Measurements from ENCODE around the gene BANF2. TPM values are rescaled to one million over a fixed set of nuclear protein-coding genes. Genes with fewer than 3 reads are reported as not detected.
"Not testable (repeated sequence)": the region's sequence is repeated elsewhere in the genome, so short reads cannot be mapped to it uniquely, and the experiment has no call there.

Gene BANF2
- total RNA-seq, 1 experiment from 2014 or later, result not detected

DNA sequence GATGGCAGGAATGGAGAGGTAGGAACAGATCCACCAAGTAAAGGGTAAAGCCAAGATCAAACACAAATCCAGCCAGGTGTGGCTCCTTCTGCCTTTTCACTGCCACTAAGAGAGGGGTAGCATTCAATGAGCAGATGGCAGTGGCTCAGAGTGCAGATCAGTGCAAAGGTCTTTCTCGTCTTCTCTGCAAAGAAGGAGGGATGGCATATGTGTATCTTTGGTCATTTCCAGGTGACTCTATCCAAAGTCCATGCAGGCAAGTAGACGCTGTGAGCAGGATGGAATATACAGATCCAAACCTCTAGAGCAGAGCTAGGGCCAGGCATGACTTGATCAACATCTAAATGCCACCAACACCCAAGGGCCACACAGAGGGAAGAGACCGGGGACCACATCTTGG lies 6.9 kb downstream of the BANF2 start:
- BruUV-seq (replicated peaks), result no TSS peak
- H3K4me2 ChIP-seq (ENCODE audit: low read length), result no peak overlapping the region
- no peaks in the 10 kb centered on the region for H3K9me2 ChIP-seq (ENCODE audit: insufficient read depth)
- intact Hi-C loops (cut with micrococcal nuclease), result no loop called here
- H4K20me1 ChIP-seq (ENCODE audit: insufficient read depth), result no peaks in the 10 kb centered on the region
- no peak overlapping the region for H3K4me3 ChIP-seq (replicated peaks in 1 of 2; ENCODE audit: low read depth in 1 of 2, low read length in 2 of 2)
- H3K79me2 ChIP-seq (ENCODE audit: insufficient read depth, low read length), result no peaks in the 10 kb centered on the region
- no peak overlapping the region for H3K27ac ChIP-seq (ENCODE audit: low read depth, low read length)
- POLR2A ChIA-PET, result no interaction called here
- no peaks in the 10 kb centered on the region for H3K36me3 ChIP-seq (ENCODE audit: control insufficient read depth in 1 of 2, insufficient read depth in 2 of 2, low read length in 2 of 2)
- CTCF ChIA-PET, result no interaction called here
- no peaks in the 10 kb centered on the region for H3K4me1 ChIP-seq (ENCODE audit: control insufficient read depth in 1 of 2, insufficient read depth in 2 of 2, low read length in 2 of 2)
- H3K9me3 ChIP-seq (ENCODE audit: control insufficient read depth in 1 of 2, insufficient read depth in 1 of 2, low read depth in 1 of 2, low read length in 2 of 2), result no peaks in the 10 kb centered on the region
- no peak overlapping the region for H2AFZ ChIP-seq (ENCODE audit: low read depth, low read length, poor library complexity, severe bottlenecking)
- DNase-seq (ENCODE audit: low read depth, low spot score) (no peak), ATAC-seq (no peak)
- no peaks in the 10 kb centered on the region for H3K27me3 ChIP-seq (ENCODE audit: insufficient read depth, low read length)
- no peak overlapping the region for H3K9ac ChIP-seq (ENCODE audit: low read length)
- TF ChIP-seq EGR1 (IDR thresholded peaks at IDR 0.05; ENCODE audit: low read depth) (no peak), EZH2phosphoT487 (IDR thresholded peaks at IDR 0.05; ENCODE audit: borderline replicate concordance) (no peak), CTCF (IDR thresholded peaks at IDR 0.05 in 2 of 3, conservative IDR thresholded peaks at IDR 0.05 in 1 of 3; ENCODE audit: borderline replicate concordance in 1 of 3, insufficient read depth in 1 of 3, low read depth in 2 of 3, low read length in 2 of 3) (no peak), RAD21 (IDR thresholded peaks at IDR 0.05; ENCODE audit: low read depth) (no peak), REST (IDR thresholded peaks at IDR 0.05; ENCODE audit: low read depth) (no peak), SRF (IDR thresholded peaks at IDR 0.05; ENCODE audit: low read depth) (no peak), TCF7L2 (IDR thresholded peaks at IDR 0.05; ENCODE audit: borderline replicate concordance, extremely low read depth, insufficient read depth, insufficient read length) (no peak), SIN3A (IDR thresholded peaks at IDR 0.05; ENCODE audit: low read depth) (no peak), YY1 (IDR thresholded peaks at IDR 0.05; ENCODE audit: extremely low read depth, insufficient replicate concordance, low read depth, low read length) (no peak), ZFX (IDR thresholded peaks at IDR 0.05) (no peak), EZH2 (IDR thresholded peaks at IDR 0.05) (no peak), CEBPB (IDR thresholded peaks at IDR 0.05; ENCODE audit: low read depth) (no peak)
- TF ChIP-seq, protein P1, sequence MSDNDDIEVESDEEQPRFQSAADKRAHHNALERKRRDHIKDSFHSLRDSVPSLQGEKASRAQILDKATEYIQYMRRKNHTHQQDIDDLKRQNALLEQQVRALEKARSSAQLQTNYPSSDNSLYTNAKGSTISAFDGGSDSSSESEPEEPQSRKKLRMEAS (IDR thresholded peaks at IDR 0.05), result no peak
- TF ChIP-seq, protein P2, sequence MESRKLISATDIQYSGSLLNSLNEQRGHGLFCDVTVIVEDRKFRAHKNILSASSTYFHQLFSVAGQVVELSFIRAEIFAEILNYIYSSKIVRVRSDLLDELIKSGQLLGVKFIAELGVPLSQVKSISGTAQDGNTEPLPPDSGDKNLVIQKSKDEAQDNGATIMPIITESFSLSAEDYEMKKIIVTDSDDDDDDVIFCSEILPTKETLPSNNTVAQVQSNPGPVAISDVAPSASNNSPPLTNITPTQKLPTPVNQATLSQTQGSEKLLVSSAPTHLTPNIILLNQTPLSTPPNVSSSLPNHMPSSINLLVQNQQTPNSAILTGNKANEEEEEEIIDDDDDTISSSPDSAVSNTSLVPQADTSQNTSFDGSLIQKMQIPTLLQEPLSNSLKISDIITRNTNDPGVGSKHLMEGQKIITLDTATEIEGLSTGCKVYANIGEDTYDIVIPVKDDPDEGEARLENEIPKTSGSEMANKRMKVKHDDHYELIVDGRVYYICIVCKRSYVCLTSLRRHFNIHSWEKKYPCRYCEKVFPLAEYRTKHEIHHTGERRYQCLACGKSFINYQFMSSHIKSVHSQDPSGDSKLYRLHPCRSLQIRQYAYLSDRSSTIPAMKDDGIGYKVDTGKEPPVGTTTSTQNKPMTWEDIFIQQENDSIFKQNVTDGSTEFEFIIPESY (IDR thresholded peaks at IDR 0.05; ENCODE audit: extremely low read depth, insufficient replicate concordance, low read length), result no peak
- RAD21 ChIA-PET (ENCODE audit: low non-redundant PET in 1 of 2, low total read pairs in 2 of 2, uncharacterized antibody in 2 of 2, unreplicated experiment in 2 of 2), result no interaction called here

- H3K9me2 ChIP-seq (ENCODE audit: insufficient read depth); DNase-seq (ENCODE audit: low read depth, low spot score); H3K9me3 ChIP-seq (ENCODE audit: control insufficient read depth in 1 of 2, insufficient read depth in 1 of 2, low read depth in 1 of 2, low read length in 2 of 2); H3K79me2 ChIP-seq (ENCODE audit: insufficient read depth, low read length); RAD21 ChIA-PET (ENCODE audit: low non-redundant PET in 1 of 2, low total read pairs in 2 of 2, uncharacterized antibody in 2 of 2, unreplicated experiment in 2 of 2); CTCF ChIA-PET; H3K4me2 ChIP-seq (ENCODE audit: low read length); ATAC-seq; BruUV-seq (replicated peaks); H3K4me3 ChIP-seq (replicated peaks in 1 of 2; ENCODE audit: low read depth in 1 of 2, low read length in 2 of 2); H3K9ac ChIP-seq (ENCODE audit: low read length); H3K27me3 ChIP-seq (ENCODE audit: insufficient read depth, low read length); H3K36me3 ChIP-seq (ENCODE audit: control insufficient read depth in 1 of 2, insufficient read depth in 2 of 2, low read length in 2 of 2); POLR2A ChIA-PET; H2AFZ ChIP-seq (ENCODE audit: low read depth, low read length, poor library complexity, severe bottlenecking); H3K4me1 ChIP-seq (ENCODE audit: control insufficient read depth in 1 of 2, insufficient read depth in 2 of 2, low read length in 2 of 2); intact Hi-C loops (cut with micrococcal nuclease); H3K27ac ChIP-seq (ENCODE audit: low read depth, low read length); H4K20me1 ChIP-seq (ENCODE audit: insufficient read depth): not testable (repeated sequence)
Measured at GRCh38 chr20:17707951-17708350, 8.2 kb downstream of the BANF2 start.

Measured in HCT116 (cell line).